ENCODE measurements around the gene KLK15. TPM values are rescaled to one million over a fixed set of nuclear protein-coding genes. Genes with fewer than 3 reads are reported as not detected.

KLK15 gene
- total and polyA plus RNA-seq, 2 of the 13 experiments (the other 11 are each of a cell fraction or from before 2014, with no cell fraction given) = not detected

GRCh38 chr19:50812474-50812873 lies 20.9 kb downstream of the KLK15 start:
- H3K9ac ChIP-seq (ENCODE audit: insufficient read depth, low read depth, low read length) = no peak overlapping the region
- DNase-seq (ENCODE audit: low spot score) (no peak), FAIRE-seq (no peak), ATAC-seq (no peak; the same call in 2 of the 3 replicates)
- POLR2A ChIA-PET = interaction anchor here (0.6 kb wide), 1 partner anchor 12 kb away, joined by 3 read pairs; no protein-coding TSS in a partner anchor
- H3K27me3 ChIP-seq (ENCODE audit: control insufficient read depth in 1 of 2, insufficient read depth in 2 of 2, low read length in 2 of 2) = peaks cover 0 to 4% of the 10 kb centered on the region in 2 experiments; a peak in 2 of 5 replicates
- H3K4me3 ChIP-seq (replicated peaks in 1 of 3; ENCODE audit: insufficient read depth in 1 of 3, low read depth in 2 of 3, low read length in 3 of 3) = no peak overlapping the region
- CTCF ChIA-PET (ENCODE audit: low intra/inter-chr PET ratio, low total read pairs) = no interaction called here
- H3K4me2 ChIP-seq (ENCODE audit: low read depth, low read length) = no peak overlapping the region
- intact Hi-C loops (cut with micrococcal nuclease; ENCODE audit: unreplicated experiment) = no loop called here
- WGBS (ENCODE audit: low lambda C conversion rate) = 0% methylated on average over 2 of the region's 3 CpGs
- H4K20me1 ChIP-seq (ENCODE audit: insufficient read depth, low read length) = no peaks in the 10 kb centered on the region
- H2AFZ ChIP-seq (ENCODE audit: low read length) = no peak overlapping the region
- BruUV-seq (replicated peaks) = no TSS peak
- TF ChIP-seq ATF5 (CRISPR knock-in tag; IDR thresholded peaks at IDR 0.05; ENCODE audit: low read depth) = no peak
- no peak for TF ChIP-seq EHMT2 (IDR thresholded peaks at IDR 0.05; ENCODE audit: borderline replicate concordance, low read depth, low read length)
- TF ChIP-seq ZNF574 (CRISPR knock-in tag; IDR thresholded peaks at IDR 0.05) = no peak
- no peak for TF ChIP-seq TSC22D2 (CRISPR knock-in tag; IDR thresholded peaks at IDR 0.05; ENCODE audit: borderline replicate concordance)
- TF ChIP-seq ZNF335 (CRISPR knock-in tag; IDR thresholded peaks at IDR 0.05) = no peak
- TF ChIP-seq NR0B2 (CRISPR knock-in tag; IDR thresholded peaks at IDR 0.05) = no peak
- TF ChIP-seq ZNF296 (CRISPR knock-in tag; conservative IDR thresholded peaks at IDR 0.05) = no peak
- no peak for TF ChIP-seq MYNN (CRISPR knock-in tag; IDR thresholded peaks at IDR 0.05; ENCODE audit: low read depth)
- TF ChIP-seq ZBTB37 (CRISPR knock-in tag; IDR thresholded peaks at IDR 0.05) = no peak
- H3K79me2 ChIP-seq (ENCODE audit: insufficient read depth, low read length) = no peaks in the 10 kb centered on the region
- no peak overlapping the region for H3K27ac ChIP-seq (ENCODE audit: extremely low read length, insufficient read depth, low read length)
- no peaks in the 10 kb centered on the region for H3K9me3 ChIP-seq (ENCODE audit: low read length)
- no peaks in the 10 kb centered on the region for H3K4me1 ChIP-seq (ENCODE audit: insufficient read depth, low read length)
- H3K36me3 ChIP-seq (replicated peaks in 1 of 2; ENCODE audit: control insufficient read depth in 1 of 2, insufficient read depth in 2 of 2, low read length in 2 of 2) = no peaks in the 10 kb centered on the region
- in situ Hi-C loops (cut with HindIII; ENCODE audit: extremely low pct_ligation_motif_present, low pct_unique_long_range_greater_than_20kb) = no loop called here
